HL-60 (cell line): ENCODE results near the gene KRT86.

ENCODE experiments used
- POLR2AphosphoS5 ChIP-seq: IDR thresholded peaks from 2 replicates; pipeline ENCODE4 v1.6.1; 2012; ENCODE audit warnings: low read depth
- TF ChIP-seq, protein P1 (sequence below): IDR thresholded peaks from one replicate; pipeline ENCODE4 v1.5.1; 2011; ENCODE audit warnings: low read length, control low read depth, inconsistent platforms; ENCODE audit not compliant: insufficient read depth

DNA sequence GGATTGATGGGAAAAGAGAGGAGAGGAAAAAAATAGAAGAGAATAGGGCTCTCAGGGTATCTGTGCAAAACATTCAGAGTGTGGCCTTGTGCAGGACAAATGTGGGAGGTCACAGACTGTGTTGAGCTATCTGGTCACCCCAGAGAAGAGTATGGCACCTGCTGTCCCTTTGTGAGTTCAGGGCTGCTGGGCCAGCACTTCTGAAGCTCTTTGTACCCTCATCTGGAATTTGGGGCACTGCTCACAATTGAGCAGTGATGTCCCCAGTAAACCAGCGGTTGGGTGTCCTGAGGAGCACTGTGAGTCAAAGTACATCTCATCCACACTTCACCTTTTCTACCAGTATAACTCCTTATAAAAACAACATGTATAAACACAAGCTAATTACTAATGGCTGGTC is 19.5 kb downstream of the KRT86 start:
- TF ChIP-seq, protein P1, sequence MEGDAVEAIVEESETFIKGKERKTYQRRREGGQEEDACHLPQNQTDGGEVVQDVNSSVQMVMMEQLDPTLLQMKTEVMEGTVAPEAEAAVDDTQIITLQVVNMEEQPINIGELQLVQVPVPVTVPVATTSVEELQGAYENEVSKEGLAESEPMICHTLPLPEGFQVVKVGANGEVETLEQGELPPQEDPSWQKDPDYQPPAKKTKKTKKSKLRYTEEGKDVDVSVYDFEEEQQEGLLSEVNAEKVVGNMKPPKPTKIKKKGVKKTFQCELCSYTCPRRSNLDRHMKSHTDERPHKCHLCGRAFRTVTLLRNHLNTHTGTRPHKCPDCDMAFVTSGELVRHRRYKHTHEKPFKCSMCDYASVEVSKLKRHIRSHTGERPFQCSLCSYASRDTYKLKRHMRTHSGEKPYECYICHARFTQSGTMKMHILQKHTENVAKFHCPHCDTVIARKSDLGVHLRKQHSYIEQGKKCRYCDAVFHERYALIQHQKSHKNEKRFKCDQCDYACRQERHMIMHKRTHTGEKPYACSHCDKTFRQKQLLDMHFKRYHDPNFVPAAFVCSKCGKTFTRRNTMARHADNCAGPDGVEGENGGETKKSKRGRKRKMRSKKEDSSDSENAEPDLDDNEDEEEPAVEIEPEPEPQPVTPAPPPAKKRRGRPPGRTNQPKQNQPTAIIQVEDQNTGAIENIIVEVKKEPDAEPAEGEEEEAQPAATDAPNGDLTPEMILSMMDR = no peak
- TF ChIP-seq POLR2AphosphoS5 = no peak
